Activated T-cell treated with anti-CD3 and anti-CD28 coated beads for 48 hours (primary cell): ENCODE measurements around the gene AFDN.

Experiments
- DNase-seq: peaks from one replicate; pipeline ENCODE4 v3.0.0-alpha.2; 2020; ENCODE audit warnings: low read depth

The AFDN gene

GRCh38 chr6:167840160-167840525 lies 13.4 kb downstream of the AFDN start:
- DNase-seq: no peak

- no peak for DNase-seq
Observed at GRCh38 chr6:167840526-167841179, 13.9 kb downstream of the AFDN start.

GRCh38 chr6:167841981-167842380 lies 15.3 kb downstream of the AFDN start:
- no peak for DNase-seq

GRCh38 chr6:167842457-167842856 lies 15.7 kb downstream of the AFDN start:
- DNase-seq: no peak

- DNase-seq: no peak
Observed at GRCh38 chr6:167843023-167843422, 16.3 kb downstream of the AFDN start.

GRCh38 chr6:167845856-167846255 lies 19.1 kb downstream of the AFDN start:
- no peak for DNase-seq

- no peak for DNase-seq
Observed at GRCh38 chr6:167846997-167847606, 20.4 kb downstream of the AFDN start.

- DNase-seq: no peak
Observed at GRCh38 chr6:167847936-167848335, 21.2 kb downstream of the AFDN start.

GRCh38 chr6:167848783-167849182 lies 22.1 kb downstream of the AFDN start:
- DNase-seq: no peak

GRCh38 chr6:167849846-167850459 lies 23.2 kb downstream of the AFDN start:
- DNase-seq: no peak

GRCh38 chr6:167850782-167851181 lies 24.1 kb downstream of the AFDN start:
- no peak for DNase-seq

GRCh38 chr6:167851370-167851952 lies 24.8 kb downstream of the AFDN start:
- no peak for DNase-seq

- DNase-seq: no peak
Observed at GRCh38 chr6:167855825-167856425, 29.2 kb downstream of the AFDN start.

GRCh38 chr6:167856474-167856873 lies 29.8 kb downstream of the AFDN start:
- no peak for DNase-seq

GRCh38 chr6:167856999-167857660 lies 30.4 kb downstream of the AFDN start:
- no peak for DNase-seq

- no peak for DNase-seq
Observed at GRCh38 chr6:167858086-167858591, 31.4 kb downstream of the AFDN start.

GRCh38 chr6:167858842-167859664 lies 32.3 kb downstream of the AFDN start:
- DNase-seq: no peak

GRCh38 chr6:167860550-167861226 lies 34.0 kb downstream of the AFDN start:
- DNase-seq: no peak

- no peak for DNase-seq
Observed at GRCh38 chr6:167861424-167861823, 34.7 kb downstream of the AFDN start.

- DNase-seq: no peak
Observed at GRCh38 chr6:167863897-167864296, 37.2 kb downstream of the AFDN start.

- no peak for DNase-seq
Observed at GRCh38 chr6:167866642-167867041, 39.9 kb downstream of the AFDN start.
